Ectodermal cell (in vitro differentiated cells): ENCODE data around the gene DPYD.

Source experiments
- H3K27ac ChIP-seq: 2 replicates; pipeline ENCODE4 v1.7.0; 2013; ENCODE audit warnings: mild to moderate bottlenecking, low read depth, low read length; ENCODE audit not compliant: insufficient read depth, poor library complexity, severe bottlenecking
- H3K27me3 ChIP-seq: 2 replicates; pipeline ENCODE4 v1.7.0; 2013; ENCODE audit warnings: mild to moderate bottlenecking, low read length; ENCODE audit not compliant: insufficient read depth, control insufficient read depth, poor library complexity, severe bottlenecking
- H3K36me3 ChIP-seq: one replicate; pipeline ENCODE4 v1.7.0; 2013; ENCODE audit warnings: low read length; ENCODE audit not compliant: control insufficient read depth, insufficient read depth
- H3K4me1 ChIP-seq: one replicate; pipeline ENCODE4 v1.7.0; 2013; ENCODE audit warnings: low read length; ENCODE audit not compliant: control insufficient read depth, insufficient read depth
- H3K4me3 ChIP-seq: 2 replicates; pipeline ENCODE4 v1.7.0; 2013; ENCODE audit warnings: low read depth, low read length, control low read depth; ENCODE audit not compliant: insufficient read depth
- H3K9me3 ChIP-seq: 2 replicates; pipeline ENCODE4 v1.7.0; 2013; ENCODE audit warnings: mild to moderate bottlenecking, low read length, moderate library complexity; ENCODE audit not compliant: control insufficient read depth
- WGBS, 2 experiments: methylation state at CpG; one replicate each; pipeline ENCODE4 v1.1.7; 2013; ENCODE audit warnings: missing lambda C conversion rate in 2 of 2; 5-methylcytosine and 5-hydroxymethylcytosine counted together

The DPYD gene

GRCh38 chr1:97164276-97164639 is 756.6 kb downstream of the DPYD start:
- 92 to 94% methylated on average over 1 of the region's 1 CpG for WGBS, 2 experiments
- no peaks in the 10 kb centered on the region for H3K9me3 ChIP-seq
- H3K4me1 ChIP-seq = no peaks in the 10 kb centered on the region
- no peak overlapping the region for H3K4me3 ChIP-seq
- no peaks in the 10 kb centered on the region for H3K36me3 ChIP-seq
- no peak overlapping the region for H3K27ac ChIP-seq
- no peaks in the 10 kb centered on the region for H3K27me3 ChIP-seq

GRCh38 chr1:97163591-97164275 is 757.1 kb downstream of the DPYD start:
- no peaks in the 10 kb centered on the region for H3K27me3 ChIP-seq
- no peak overlapping the region for H3K4me3 ChIP-seq
- no peaks in the 10 kb centered on the region for H3K9me3 ChIP-seq
- H3K27ac ChIP-seq = no peak overlapping the region
- WGBS, 2 experiments = 89 to 92% methylated on average over 1 of the region's 1 CpG
- H3K4me1 ChIP-seq = no peaks in the 10 kb centered on the region
- no peaks in the 10 kb centered on the region for H3K36me3 ChIP-seq

- Histone ChIP-seq H3K36me3 (no peaks in the 10 kb centered on the region), H3K27ac (no peak overlapping the region), H3K4me3 (no peak overlapping the region), H3K9me3 (no peaks in the 10 kb centered on the region), H3K4me1 (no peaks in the 10 kb centered on the region), H3K27me3 (no peaks in the 10 kb centered on the region)
- WGBS, 2 experiments = 91 to 94% methylated on average over 4 of the region's 4 CpGs
Measured at GRCh38 chr1:97160818-97161217, 760.0 kb downstream of the DPYD start.

GRCh38 chr1:97159342-97159741 is 761.5 kb downstream of the DPYD start:
- no peak overlapping the region for H3K4me3 ChIP-seq
- H3K36me3 ChIP-seq = no peaks in the 10 kb centered on the region
- no peaks in the 10 kb centered on the region for H3K9me3 ChIP-seq

GRCh38 chr1:97158691-97159096 is 762.1 kb downstream of the DPYD start:
- Histone ChIP-seq H3K4me3 (no peak overlapping the region), H3K27me3 (no peaks in the 10 kb centered on the region), H3K9me3 (no peaks in the 10 kb centered on the region), H3K27ac (no peak overlapping the region), H3K4me1 (no peaks in the 10 kb centered on the region), H3K36me3 (no peaks in the 10 kb centered on the region)
- 60% methylated on average over 1 of the region's 1 CpG; no CpG with 5 or more reads in 1 of the 2 experiments for WGBS, 2 experiments

More at GRCh38 chr1:97159342-97159741, 761.5 kb downstream of the DPYD start:
- H3K27me3 ChIP-seq = no peaks in the 10 kb centered on the region
- H3K27ac ChIP-seq = no peak overlapping the region
- H3K4me1 ChIP-seq = no peaks in the 10 kb centered on the region

- Histone ChIP-seq H3K27ac (no peak overlapping the region), H3K36me3 (no peaks in the 10 kb centered on the region), H3K4me3 (no peak overlapping the region), H3K9me3 (no peaks in the 10 kb centered on the region), H3K4me1 (no peaks in the 10 kb centered on the region), H3K27me3 (no peaks in the 10 kb centered on the region)
- 14% methylated on average over 1 of the region's 1 CpG; no CpG with 5 or more reads in 1 of the 2 experiments for WGBS, 2 experiments
Measured at GRCh38 chr1:97157991-97158390, 762.8 kb downstream of the DPYD start.

- no peak overlapping the region for H3K4me3 ChIP-seq
- H3K4me1 ChIP-seq = no peaks in the 10 kb centered on the region
- no peaks in the 10 kb centered on the region for H3K27me3 ChIP-seq
- no peak overlapping the region for H3K27ac ChIP-seq
- H3K36me3 ChIP-seq = no peaks in the 10 kb centered on the region
- no peaks in the 10 kb centered on the region for H3K9me3 ChIP-seq
Measured at GRCh38 chr1:97151651-97152050, 769.2 kb downstream of the DPYD start.

GRCh38 chr1:97145321-97145956 is 775.4 kb downstream of the DPYD start:
- Histone ChIP-seq H3K4me3 (no peak overlapping the region), H3K27me3 (no peaks in the 10 kb centered on the region), H3K36me3 (no peaks in the 10 kb centered on the region), H3K4me1 (peaks cover 5% of the 10 kb centered on the region), H3K27ac (no peak overlapping the region), H3K9me3 (no peaks in the 10 kb centered on the region)
- WGBS, 2 experiments = 68 to 73% methylated on average over 5 to 6 of the region's 6 CpGs

- no peaks in the 10 kb centered on the region for H3K36me3 ChIP-seq
- no peaks in the 10 kb centered on the region for H3K27me3 ChIP-seq
- no peak overlapping the region for H3K27ac ChIP-seq
- peaks cover 5% of the 10 kb centered on the region for H3K4me1 ChIP-seq
- H3K4me3 ChIP-seq = no peak overlapping the region
- H3K9me3 ChIP-seq = no peaks in the 10 kb centered on the region
Measured at GRCh38 chr1:97144527-97144926, 776.3 kb downstream of the DPYD start.

GRCh38 chr1:97143236-97143882 is 777.5 kb downstream of the DPYD start:
- Histone ChIP-seq H3K4me3 (no peak overlapping the region), H3K27me3 (no peaks in the 10 kb centered on the region), H3K4me1 (peaks cover 5% of the 10 kb centered on the region), H3K9me3 (no peaks in the 10 kb centered on the region), H3K27ac (no peak overlapping the region), H3K36me3 (no peaks in the 10 kb centered on the region)
- 87 to 100% methylated on average over 2 of the region's 2 CpGs for WGBS, 2 experiments
